ENCODE data around the gene PEX14.
"Not testable (repeated sequence)": the region's sequence is repeated elsewhere in the genome, so short reads cannot be mapped to it uniquely, and the experiment has no call there.

PEX14 gene

GRCh38 chr1:10474613-10475507 lies at the start of gene PEX14:
Gene PEX14 (plus strand): TSS chr1:10474950. CDS start chr1:10474967, 17 bp downstream.
- DNase-seq, result peak; percentile 79

GRCh38 chr1:10425826-10426534 lies 48.8 kb upstream of the PEX14 start:
- not testable (repeated sequence) for DNase-seq

- DNase-seq, result not testable (repeated sequence)
These were observed 48.3 kb upstream of the PEX14 start for GRCh38 chr1:10426535-10426848.

GRCh38 chr1:10428984-10429383 lies 45.8 kb upstream of the PEX14 start:
- DNase-seq, result no peak

GRCh38 chr1:10429868-10430215 lies 44.9 kb upstream of the PEX14 start:
- no peak for DNase-seq

GRCh38 chr1:10430216-10431069 lies 44.3 kb upstream of the PEX14 start, which contains the start of gene CENPS:
Gene CENPS (plus strand): TSS chr1:10430433. CDS start chr1:10430518, 85 bp downstream.
- DNase-seq, result peak; percentile 62

GRCh38 chr1:10431070-10431730 lies 43.5 kb upstream of the PEX14 start:
- no peak for DNase-seq

GRCh38 chr1:10432910-10433700 lies 41.6 kb upstream of the PEX14 start:
- DNase-seq, result no peak

GRCh38 chr1:10433790-10434189 lies 41.0 kb upstream of the PEX14 start:
- no peak for DNase-seq

GRCh38 chr1:10434590-10434989 lies 40.2 kb upstream of the PEX14 start:
- DNase-seq, result no peak

GRCh38 chr1:10437052-10437451 lies 37.7 kb upstream of the PEX14 start:
- no peak for DNase-seq

- no peak for DNase-seq
These were observed 36.0 kb upstream of the PEX14 start for GRCh38 chr1:10438677-10439163.

GRCh38 chr1:10440305-10440704 lies 34.4 kb upstream of the PEX14 start:
- DNase-seq, result no peak

GRCh38 chr1:10440794-10441193 lies 34.0 kb upstream of the PEX14 start:
- DNase-seq, result no peak

GRCh38 chr1:10444248-10444647 lies 30.5 kb upstream of the PEX14 start:
- DNase-seq, result no peak

- no peak for DNase-seq
These were observed 29.9 kb upstream of the PEX14 start for GRCh38 chr1:10444795-10445397.

- DNase-seq, result no peak
These were observed 27.8 kb upstream of the PEX14 start for GRCh38 chr1:10446790-10447422.

- DNase-seq, result no peak
These were observed 25.0 kb upstream of the PEX14 start, which contains the start of gene CORT for GRCh38 chr1:10449751-10450150. Gene CORT (plus strand): TSS chr1:10450031. CDS start chr1:10450224, 193 bp downstream.

- DNase-seq, result no peak
These were observed 24.5 kb upstream of the PEX14 start for GRCh38 chr1:10450156-10450814.

- no peak for DNase-seq
These were observed 23.9 kb upstream of the PEX14 start for GRCh38 chr1:10450836-10451235.

All from NCI-H2029 treated with DMSO at 0.1 percent for 48 hours (cell line).